Keratinocyte (primary cell): ENCODE results near the gene ACAN. TPM values are rescaled to one million over a fixed set of nuclear protein-coding genes. Genes with fewer than 3 reads are reported as not detected.

Source experiments
- DNase-seq: peaks from one replicate; pipeline ENCODE4 v3.0.0-alpha.2; 2011; ENCODE audit warnings: low read depth, missing footprints, low spot score
- FAIRE-seq: peaks from 2 replicates; lab custom pipeline; 2011; peaks lifted over from hg19 to GRCh38; lab: Jason Lieb, UNC
- H2AFZ ChIP-seq: 2 replicates; pipeline ENCODE4 v1.6.0; 2012; ENCODE audit warnings: low read length, control low read depth, inconsistent platforms; ENCODE audit not compliant: control insufficient read depth
- H3K27ac ChIP-seq: 2 replicates; pipeline ENCODE4 v1.5.1; 2011; ENCODE audit warnings: low read length; ENCODE audit not compliant: control insufficient read depth, insufficient read depth
- H3K27me3 ChIP-seq: 3 replicates; pipeline ENCODE4 v1.6.0; 2011; ENCODE audit warnings: low read length; ENCODE audit not compliant: control insufficient read depth, insufficient read depth; ENCODE audit errors: extremely low read depth
- H3K36me3 ChIP-seq, 2 experiments: 2 replicates in 1 of 2; 3 replicates in 1 of 2; pipeline ENCODE4 v1.5.1; 2011; ENCODE audit warnings: low read length in 2 of 2, mild to moderate bottlenecking in 1 of 2; ENCODE audit not compliant: control insufficient read depth in 2 of 2, insufficient read depth in 2 of 2; ENCODE audit errors: extremely low read depth in 1 of 2
- H3K4me1 ChIP-seq: 3 replicates; pipeline ENCODE4 v1.5.1; 2011; ENCODE audit warnings: low read length; ENCODE audit not compliant: control insufficient read depth, insufficient read depth; ENCODE audit errors: extremely low read depth
- H3K4me2 ChIP-seq: 3 replicates; pipeline ENCODE4 v1.6.0; 2011; ENCODE audit warnings: low read depth, low read length; ENCODE audit not compliant: control insufficient read depth, insufficient read depth; ENCODE audit errors: extremely low read depth
- H3K4me3 ChIP-seq, 3 experiments: fragments of 200-600 bp in 1 of 3; sonication (generic) in 1 of 3; 2 replicates in 2 of 3; 3 replicates in 1 of 3; pipeline ENCODE4 v1.5.1; 2011 to 2016; ENCODE audit warnings: low read length in 3 of 3, mild to moderate bottlenecking in 3 of 3, control low read depth in 2 of 3, inconsistent platforms in 1 of 3, low read depth in 1 of 3, mixed read lengths in 1 of 3, mixed run types in 1 of 3, moderate library complexity in 1 of 3; ENCODE audit not compliant: control insufficient read depth in 2 of 3, insufficient read depth in 2 of 3; ENCODE audit errors: extremely low read depth in 1 of 3
- H3K79me2 ChIP-seq: 2 replicates; pipeline ENCODE4 v1.6.0; 2012; ENCODE audit warnings: low read length; ENCODE audit not compliant: control insufficient read depth, insufficient read depth
- H3K9ac ChIP-seq: 3 replicates; pipeline ENCODE4 v1.6.0; 2011; ENCODE audit warnings: low read length; ENCODE audit not compliant: control insufficient read depth, insufficient read depth; ENCODE audit errors: extremely low read depth
- H3K9me1 ChIP-seq: 3 replicates; pipeline ENCODE4 v1.6.0; 2011; ENCODE audit warnings: low read length; ENCODE audit not compliant: control insufficient read depth, insufficient read depth; ENCODE audit errors: extremely low read depth
- H3K9me3 ChIP-seq: 2 replicates; pipeline ENCODE4 v1.5.1; 2012; ENCODE audit warnings: low read depth, low read length; ENCODE audit not compliant: control insufficient read depth
- H4K20me1 ChIP-seq: 3 replicates; pipeline ENCODE4 v1.6.0; 2011; ENCODE audit warnings: low read length; ENCODE audit not compliant: control insufficient read depth, insufficient read depth; ENCODE audit errors: extremely low read depth
- CTCF ChIP-seq, 3 experiments: IDR thresholded peaks in 1 of 3; conservative IDR thresholded peaks in 1 of 3; optimal IDR thresholded peaks in 1 of 3; 2 replicates in 2 of 3; 3 replicates in 1 of 3; pipeline versions ENCODE3 to v1.5.1; 2011; ENCODE audit warnings: low read length in 3 of 3, mild to moderate bottlenecking in 3 of 3, moderate library complexity in 2 of 3, control low read depth in 1 of 3, inconsistent platforms in 1 of 3; ENCODE audit not compliant: insufficient read depth in 2 of 3; ENCODE audit errors: extremely low read depth in 1 of 3
- EZH2 ChIP-seq: IDR thresholded peaks from one replicate; pipeline ENCODE4 v1.6.1; 2012; ENCODE audit warnings: inconsistent platforms, mild to moderate bottlenecking, low read length, moderate library complexity
- dilution Hi-C: fragments of 300-500 bp; cut with MboI; formaldehyde crosslinking; loops from one replicate; pipeline ENCODE4 v1.7.0; 2020; ENCODE audit warnings: low sequenced_read_pairs; ENCODE audit not compliant: extremely low pct_ligation_motif_present
- polyA plus RNA-seq, 5 experiments: library from polyadenylated mRNA; depleted of rRNA in 3 of 5; stranded (reverse) in 3 of 5; stranded (forward) in 1 of 5; unstranded in 1 of 5; fragments of >200 nt; gene quantifications; 1 replicate in 1 of 5; 2 replicates in 3 of 5; 3 replicates in 1 of 5; pipeline versions ENCODE4 v1.2.1 to v1.2.3, GENCODE V29; 2011 to 2012; ENCODE audit warnings: missing spikeins in 2 of 5, low read depth in 1 of 5, low replicate concordance in 1 of 5

The ACAN gene
- polyA plus RNA-seq, 1 donor (not counting 4 experiments of a cell fraction or from before 2014, with no cell fraction given) = not detected

GRCh38 chr15:88843334-88843733 lies 40.1 kb downstream of the ACAN start:
- no peaks in the 10 kb centered on the region for H3K4me1 ChIP-seq
- H3K27ac ChIP-seq = no peak overlapping the region
- DNase-seq (no peak), FAIRE-seq (no peak)
- no peaks in the 10 kb centered on the region for H4K20me1 ChIP-seq
- H3K36me3 ChIP-seq = no peaks in the 10 kb centered on the region
- H3K79me2 ChIP-seq = no peaks in the 10 kb centered on the region
- H3K9me1 ChIP-seq = no peaks in the 10 kb centered on the region
- no peak overlapping the region for H3K4me2 ChIP-seq
- no peak overlapping the region for H3K9ac ChIP-seq
- H2AFZ ChIP-seq = no peak overlapping the region
- H3K4me3 ChIP-seq = no peak overlapping the region
- TF ChIP-seq CTCF (optimal IDR thresholded peaks at IDR 0.05 in 1 of 3, IDR thresholded peaks at IDR 0.05 in 1 of 3, conservative IDR thresholded peaks at IDR 0.05 in 1 of 3; ENCODE audit: extremely low read depth in 1 of 3, insufficient read depth in 2 of 3, low read length in 3 of 3) = no peak
- TF ChIP-seq EZH2 = no peak
- H3K9me3 ChIP-seq = no peaks in the 10 kb centered on the region
- dilution Hi-C loops = no loop called here
- no peaks in the 10 kb centered on the region for H3K27me3 ChIP-seq

DNA sequence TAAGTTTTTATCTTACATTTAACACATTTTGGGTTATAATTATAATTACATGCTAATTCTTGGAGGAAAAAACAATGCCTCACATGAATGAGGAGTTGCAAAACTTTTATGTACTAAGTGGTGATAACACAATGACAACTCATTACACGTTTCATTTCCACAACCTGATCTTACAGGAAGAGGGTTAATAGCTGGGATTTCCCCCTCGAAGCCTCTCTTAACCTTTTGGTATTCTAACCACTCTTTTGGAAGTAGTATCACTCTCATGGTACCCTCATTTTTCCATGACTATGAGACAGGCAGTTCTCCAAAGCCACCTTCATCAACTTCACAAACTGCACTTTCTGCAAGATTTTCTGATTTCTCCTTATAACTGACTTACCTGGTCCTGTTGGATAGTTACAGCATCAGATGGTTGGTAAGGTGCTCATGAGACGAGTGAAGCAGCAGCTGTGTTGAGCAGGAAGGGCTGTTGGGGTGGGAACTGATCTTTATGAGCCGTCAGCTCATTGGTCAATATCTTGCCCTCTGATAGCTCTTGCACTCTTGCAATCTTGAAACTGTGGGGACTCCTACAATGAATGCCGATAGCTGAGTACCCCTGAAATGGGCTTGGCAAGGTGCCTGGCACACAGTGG lies 41.6 kb downstream of the ACAN start:
- dilution Hi-C loops = no loop called here

More for the DNA sequence above, 41.6 kb downstream of the ACAN start:
- TF ChIP-seq CTCF (optimal IDR thresholded peaks at IDR 0.05 in 1 of 3, IDR thresholded peaks at IDR 0.05 in 1 of 3, conservative IDR thresholded peaks at IDR 0.05 in 1 of 3; ENCODE audit: extremely low read depth in 1 of 3, insufficient read depth in 2 of 3, low read length in 3 of 3) (no peak), EZH2 (no peak)
- Histone ChIP-seq H3K27ac (no peak overlapping the region), H3K9me1 (no peaks in the 10 kb centered on the region), H3K36me3 (no peaks in the 10 kb centered on the region), H3K4me2 (no peak overlapping the region), H4K20me1 (no peaks in the 10 kb centered on the region), H3K4me1 (no peaks in the 10 kb centered on the region), H3K9ac (no peak overlapping the region), H3K79me2 (no peaks in the 10 kb centered on the region), H3K27me3 (peaks cover 2% of the 10 kb centered on the region), H2AFZ (no peak overlapping the region), H3K4me3 (no peak overlapping the region), H3K9me3 (no peaks in the 10 kb centered on the region)
- DNase-seq = no peak
- no peak for FAIRE-seq
